HG02678 (cell line): ENCODE data around the gene TIMM23.
"Not testable (repeated sequence)": the region's sequence is repeated elsewhere in the genome, so short reads cannot be mapped to it uniquely, and the experiment has no call there.

Experiments
- ATAC-seq: cut with Tn5 transposase; IDR thresholded peaks from one replicate; pipeline ENCODE4 v1.9.1; 2021; ENCODE audit warnings: mild to moderate bottlenecking, moderate library complexity; ENCODE audit not compliant: unreplicated experiment

Gene TIMM23

GRCh38 chr10:45972106-45972812, at the start of gene TIMM23:
TIMM23 (plus strand) TSS chr10:45972489; CDS start chr10:45972625, 136 bp downstream.
- ATAC-seq, result peak; percentile 80

GRCh38 chr10:45926790-45927189, 45.5 kb upstream of the TIMM23 start:
- not testable (repeated sequence) for ATAC-seq

GRCh38 chr10:45931305-45931704, 41.0 kb upstream of the TIMM23 start:
- not testable (repeated sequence) for ATAC-seq

- not testable (repeated sequence) for ATAC-seq
Observed at GRCh38 chr10:45934788-45935187, 37.5 kb upstream of the TIMM23 start.

- not testable (repeated sequence) for ATAC-seq
Observed at GRCh38 chr10:45939176-45939697, 33.1 kb upstream of the TIMM23 start.

GRCh38 chr10:45941196-45941595, 31.1 kb upstream of the TIMM23 start:
- ATAC-seq, result not testable (repeated sequence)

- ATAC-seq, result not testable (repeated sequence)
Observed at GRCh38 chr10:45945476-45945875, 26.8 kb upstream of the TIMM23 start.

- not testable (repeated sequence) for ATAC-seq
Observed at GRCh38 chr10:45947363-45947762, 24.9 kb upstream of the TIMM23 start.

GRCh38 chr10:45948801-45949200, 23.5 kb upstream of the TIMM23 start:
- not testable (repeated sequence) for ATAC-seq

GRCh38 chr10:45954367-45954766, 17.9 kb upstream of the TIMM23 start:
- ATAC-seq, result not testable (repeated sequence)

- ATAC-seq, result not testable (repeated sequence)
Observed at GRCh38 chr10:45956634-45957033, 15.7 kb upstream of the TIMM23 start.

- not testable (repeated sequence) for ATAC-seq
Observed at GRCh38 chr10:45957928-45958327, 14.4 kb upstream of the TIMM23 start.

GRCh38 chr10:45962686-45963452, 9.4 kb upstream of the TIMM23 start:
- not testable (repeated sequence) for ATAC-seq

GRCh38 chr10:45971019-45971418, 1.3 kb upstream of the TIMM23 start:
- ATAC-seq, result not testable (repeated sequence)

- peak; percentile 29 for ATAC-seq
Observed at GRCh38 chr10:45971742-45972105, 565 bp upstream of the TIMM23 start.

- ATAC-seq, result peak; percentile 14
Observed at GRCh38 chr10:45972813-45973169, 502 bp downstream of the TIMM23 start.

- not testable (repeated sequence) for ATAC-seq
Observed at GRCh38 chr10:45974041-45974440, 1.8 kb downstream of the TIMM23 start.

GRCh38 chr10:45978554-45978953, 6.3 kb downstream of the TIMM23 start:
- ATAC-seq, result peak; percentile 68

- ATAC-seq, result not testable (repeated sequence)
Observed at GRCh38 chr10:45981367-45981766, 9.1 kb downstream of the TIMM23 start.

- not testable (repeated sequence) for ATAC-seq
Observed at GRCh38 chr10:45983538-45984186, 11.4 kb downstream of the TIMM23 start.

- ATAC-seq, result not testable (repeated sequence)
Observed at GRCh38 chr10:45984473-45984872, 12.2 kb downstream of the TIMM23 start.
